Measurements from ENCODE around the gene TRIM2.

GRCh38 chr4:153212736-153213135, 8.5 kb downstream of the TRIM2 start:
- no peak for TF ChIP-seq EP300 (IDR thresholded peaks at IDR 0.05)
- TF ChIP-seq, protein P1, sequence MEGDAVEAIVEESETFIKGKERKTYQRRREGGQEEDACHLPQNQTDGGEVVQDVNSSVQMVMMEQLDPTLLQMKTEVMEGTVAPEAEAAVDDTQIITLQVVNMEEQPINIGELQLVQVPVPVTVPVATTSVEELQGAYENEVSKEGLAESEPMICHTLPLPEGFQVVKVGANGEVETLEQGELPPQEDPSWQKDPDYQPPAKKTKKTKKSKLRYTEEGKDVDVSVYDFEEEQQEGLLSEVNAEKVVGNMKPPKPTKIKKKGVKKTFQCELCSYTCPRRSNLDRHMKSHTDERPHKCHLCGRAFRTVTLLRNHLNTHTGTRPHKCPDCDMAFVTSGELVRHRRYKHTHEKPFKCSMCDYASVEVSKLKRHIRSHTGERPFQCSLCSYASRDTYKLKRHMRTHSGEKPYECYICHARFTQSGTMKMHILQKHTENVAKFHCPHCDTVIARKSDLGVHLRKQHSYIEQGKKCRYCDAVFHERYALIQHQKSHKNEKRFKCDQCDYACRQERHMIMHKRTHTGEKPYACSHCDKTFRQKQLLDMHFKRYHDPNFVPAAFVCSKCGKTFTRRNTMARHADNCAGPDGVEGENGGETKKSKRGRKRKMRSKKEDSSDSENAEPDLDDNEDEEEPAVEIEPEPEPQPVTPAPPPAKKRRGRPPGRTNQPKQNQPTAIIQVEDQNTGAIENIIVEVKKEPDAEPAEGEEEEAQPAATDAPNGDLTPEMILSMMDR (IDR thresholded peaks at IDR 0.05) = no peak
- no peak for TF ChIP-seq POLR2A (IDR thresholded peaks at IDR 0.05)

Data from upper lobe of left lung (tissue), 4 donors.